H9 (cell line): Measurements from ENCODE around the gene DDX24. TPM values are rescaled to one million over a fixed set of nuclear protein-coding genes. Genes with fewer than 3 reads are reported as not detected.

ENCODE experiments used
- DNase-seq: peaks from one replicate; pipeline ENCODE4 v3.0.0-alpha.2; 2017
- H2AFZ ChIP-seq: one replicate; pipeline ENCODE4 v1.6.1; 2013; ENCODE audit warnings: mild to moderate bottlenecking, low read length, control low read depth, moderate library complexity
- H2AK5ac ChIP-seq: 2 replicates; pipeline ENCODE4 v1.6.1; 2013; ENCODE audit warnings: low read length, control low read depth, mixed read lengths; ENCODE audit not compliant: insufficient read length
- H2BK120ac ChIP-seq: one replicate; pipeline ENCODE4 v1.6.1; 2013; ENCODE audit warnings: low read depth, mild to moderate bottlenecking, low read length, control low read depth, inconsistent platforms; ENCODE audit not compliant: poor library complexity, severe bottlenecking
- H2BK12ac ChIP-seq: 2 replicates; pipeline ENCODE4 v1.6.1; 2013; ENCODE audit warnings: low read length, control low read depth, mixed read lengths, low read depth; ENCODE audit not compliant: insufficient read length
- H2BK15ac ChIP-seq: 2 replicates; pipeline ENCODE4 v1.6.1; 2013; ENCODE audit warnings: low read depth, low read length, control low read depth
- H2BK20ac ChIP-seq: one replicate; pipeline ENCODE4 v1.6.1; 2013; ENCODE audit warnings: low read depth, mild to moderate bottlenecking, low read length, control low read depth, inconsistent platforms; ENCODE audit not compliant: poor library complexity, severe bottlenecking
- H2BK5ac ChIP-seq: 2 replicates; pipeline ENCODE4 v1.6.1; 2013; ENCODE audit warnings: low read length, control low read depth, mixed read lengths; ENCODE audit not compliant: insufficient read length
- H3K14ac ChIP-seq: 2 replicates; pipeline ENCODE4 v1.6.1; 2013; ENCODE audit warnings: low read length, control low read depth; ENCODE audit not compliant: insufficient read depth
- H3K18ac ChIP-seq: 2 replicates; pipeline ENCODE4 v1.6.1; 2013; ENCODE audit warnings: low read depth, mild to moderate bottlenecking, mixed read lengths, low read length, control low read depth; ENCODE audit not compliant: insufficient read length
- H3K23ac ChIP-seq: 2 replicates; pipeline ENCODE4 v1.6.1; 2013; ENCODE audit warnings: low read length, control low read depth, mixed read lengths, low read depth; ENCODE audit not compliant: insufficient read length
- H3K23me2 ChIP-seq: 2 replicates; pipeline ENCODE4 v1.6.1; 2013; ENCODE audit warnings: low read depth, mild to moderate bottlenecking, mixed read lengths, low read length, control low read depth; ENCODE audit not compliant: insufficient read length, poor library complexity, severe bottlenecking
- H3K27ac ChIP-seq: 2 replicates; pipeline ENCODE4 v1.5.1; 2013; ENCODE audit warnings: low read length, control low read depth, mixed read lengths, low read depth; ENCODE audit not compliant: insufficient read length
- H3K27me3 ChIP-seq: 2 replicates; pipeline ENCODE4 v1.6.1; 2013; ENCODE audit warnings: low read length, control low read depth, inconsistent platforms; ENCODE audit not compliant: insufficient read depth
- H3K4ac ChIP-seq: 2 replicates; pipeline ENCODE4 v1.6.1; 2013; ENCODE audit warnings: low read depth, mild to moderate bottlenecking, control low read depth, inconsistent platforms, low read length, moderate library complexity
- H3K4me1 ChIP-seq: 2 replicates; pipeline ENCODE4 v1.6.1; 2013; ENCODE audit warnings: low read length, control low read depth, inconsistent platforms; ENCODE audit not compliant: insufficient read depth
- H3K4me2 ChIP-seq: 2 replicates; pipeline ENCODE4 v1.6.1; 2013; ENCODE audit warnings: low read length, control low read depth, mixed read lengths; ENCODE audit not compliant: insufficient read length, insufficient read depth
- H3K56ac ChIP-seq: 2 replicates; pipeline ENCODE4 v1.6.1; 2013; ENCODE audit warnings: low read depth, mild to moderate bottlenecking, mixed read lengths, low read length, control low read depth; ENCODE audit not compliant: insufficient read length
- H3K79me1 ChIP-seq: 2 replicates; pipeline ENCODE4 v1.6.1; 2013; ENCODE audit warnings: low read depth, mild to moderate bottlenecking, moderate library complexity, low read length, control low read depth, inconsistent platforms; ENCODE audit not compliant: insufficient read depth, poor library complexity, severe bottlenecking
- H3K79me2 ChIP-seq: 2 replicates; pipeline ENCODE4 v1.6.1; 2013; ENCODE audit warnings: low read length, control low read depth, inconsistent platforms; ENCODE audit not compliant: insufficient read depth
- H3K9ac ChIP-seq: 2 replicates; pipeline ENCODE4 v1.6.1; 2013; ENCODE audit warnings: low read length, control low read depth, mixed read lengths; ENCODE audit not compliant: insufficient read length; ENCODE audit errors: extremely low read depth
- H3K9me3 ChIP-seq: one replicate; pipeline ENCODE4 v1.6.1; 2013; ENCODE audit warnings: low read depth, low read length, inconsistent platforms; ENCODE audit not compliant: control insufficient read depth
- H3T11ph ChIP-seq: one replicate; pipeline ENCODE4 v1.6.1; 2013; ENCODE audit warnings: mild to moderate bottlenecking, low read length, control low read depth, inconsistent platforms
- H4K20me1 ChIP-seq: one replicate; pipeline ENCODE4 v1.6.1; 2013; ENCODE audit not compliant: control insufficient read depth, insufficient read length, insufficient read depth
- H4K5ac ChIP-seq: 2 replicates; pipeline ENCODE4 v1.6.1; 2013; ENCODE audit warnings: low read depth, mild to moderate bottlenecking, mixed read lengths, low read length, control low read depth; ENCODE audit not compliant: insufficient read length
- H4K8ac ChIP-seq: replicated peaks from 2 replicates; pipeline ENCODE4 v1.6.1; 2013; ENCODE audit warnings: low read length, control low read depth, mixed read lengths, low read depth; ENCODE audit not compliant: insufficient read length
- H4K91ac ChIP-seq: 2 replicates; pipeline ENCODE4 v1.6.1; 2013; ENCODE audit warnings: low read depth, mild to moderate bottlenecking, moderate library complexity, mixed read lengths, low read length, control low read depth; ENCODE audit not compliant: insufficient read length
- H3K27ac Mint-ChIP-seq, 3 experiments: 2 replicates in 2 of 3; 3 replicates in 1 of 3; pipeline ENCODE4 v1.8.0; 2020 to 2021; ENCODE audit warnings: mixed read lengths in 3 of 3, mild to moderate bottlenecking in 1 of 3, moderate library complexity in 1 of 3
- H3K27me3 Mint-ChIP-seq: 2 replicates; pipeline ENCODE4 v1.8.0; 2021; ENCODE audit warnings: low read depth, mild to moderate bottlenecking, moderate library complexity, mixed read lengths
- H3K36me3 Mint-ChIP-seq, 3 experiments: 2 replicates in 2 of 3; 3 replicates in 1 of 3; pipeline ENCODE4 v1.8.0; 2020 to 2021; ENCODE audit warnings: low read depth in 3 of 3, mixed read lengths in 3 of 3; ENCODE audit not compliant: insufficient read depth in 1 of 3
- H3K4me1 Mint-ChIP-seq, 2 experiments: 2 replicates each; pipeline ENCODE4 v1.8.0; 2020; ENCODE audit warnings: mixed read lengths in 2 of 2
- H3K4me3 Mint-ChIP-seq, 2 experiments: 2 replicates in 1 of 2; 3 replicates in 1 of 2; pipeline ENCODE4 v1.8.0; 2020 to 2021; ENCODE audit warnings: mild to moderate bottlenecking in 2 of 2, mixed read lengths in 2 of 2, moderate library complexity in 1 of 2
- H3K9me3 Mint-ChIP-seq, 2 experiments: 2 replicates in 1 of 2; 3 replicates in 1 of 2; pipeline ENCODE4 v1.8.0; 2020; ENCODE audit warnings: mild to moderate bottlenecking in 2 of 2, mixed read lengths in 2 of 2, moderate library complexity in 1 of 2
- WGBS: extraction: QIAGEN DNeasy Blood & Tissue Kit; methylation state at CpG from one replicate; pipeline ENCODE4 v1.1.7; 2013; ENCODE audit warnings: missing lambda C conversion rate, low lambda C conversion rate, mixed read lengths; ENCODE audit not compliant: insufficient read length; ENCODE audit errors: extremely low coverage; 5-methylcytosine and 5-hydroxymethylcytosine counted together
- total RNA-seq: library from RNA; stranded (reverse); gene quantifications from 2 replicates; pipeline ENCODE4 v1.2.1, GENCODE V29; 2021
- TF ChIP-seq, protein P1 (sequence below): fragments of 200-600 bp; sonication (generic); conservative IDR thresholded peaks from 3 replicates; pipeline ENCODE4 v1.8.0; 2021; ENCODE audit warnings: antibody characterized with exemption, mild to moderate bottlenecking

DDX24 gene
- total RNA-seq, 1 experiment from 2014 or later: 172 TPM

DNA sequence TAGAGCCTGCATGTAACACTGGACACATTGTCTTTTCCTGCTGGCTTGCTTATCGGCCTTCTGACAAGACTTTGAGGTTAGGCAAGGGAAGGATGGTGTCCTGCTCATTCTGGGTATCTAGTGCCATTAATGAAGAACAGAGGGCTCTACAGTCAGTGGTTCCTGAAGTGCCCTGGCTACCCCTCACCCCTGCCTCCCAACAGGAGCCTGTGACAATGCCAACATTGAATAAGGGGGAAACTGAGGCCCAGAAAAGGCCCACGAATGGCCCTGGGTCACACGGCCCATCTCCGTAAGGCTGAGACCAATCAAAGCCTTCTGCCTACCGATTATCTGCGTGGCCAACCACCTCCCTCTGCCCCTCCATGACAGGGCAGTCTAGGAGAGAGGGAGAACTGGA lies 46.3 kb upstream of the DDX24 start:
- peak; percentile 10 for DNase-seq
- Histone ChIP-seq H2BK5ac (no peak overlapping the region), H3K9ac (no peak overlapping the region), H3K23me2 (peaks cover 7% of the 10 kb centered on the region), H2BK20ac (no peak overlapping the region), H3K27ac (no peak overlapping the region), H3K27me3 (no peaks in the 10 kb centered on the region), H4K91ac (no peak overlapping the region), H2AFZ (no peak overlapping the region), H2BK12ac (no peak overlapping the region), H3K79me2 (no peaks in the 10 kb centered on the region), H2BK120ac (no peak overlapping the region), H3K56ac (no peak overlapping the region), H2AK5ac (no peak overlapping the region), H3K18ac (no peak overlapping the region), H4K5ac (no peak overlapping the region), H3K4me1 (no peaks in the 10 kb centered on the region; the same call in 1 of the 2 replicates), H2BK15ac (no peak overlapping the region), H3K9me3 (no peaks in the 10 kb centered on the region), H3K14ac (no peak overlapping the region), H3K23ac (no peak overlapping the region), H3K79me1 (no peaks in the 10 kb centered on the region), H4K8ac (no peak overlapping the region), H3K4me2 (no peak overlapping the region), H4K20me1 (no peaks in the 10 kb centered on the region), H3K4ac (no peak overlapping the region), H3T11ph (no peak overlapping the region)
- Mint-ChIP-seq H3K27ac (no peak overlapping the region), H3K27me3 (peaks cover 3% of the 10 kb centered on the region), H3K4me1 (peaks cover 16% of the 10 kb centered on the region in 2 experiments), H3K9me3 (no peaks in the 10 kb centered on the region), H3K4me3 (no peak overlapping the region), H3K36me3 (no peaks in the 10 kb centered on the region)
- TF ChIP-seq, protein P1, sequence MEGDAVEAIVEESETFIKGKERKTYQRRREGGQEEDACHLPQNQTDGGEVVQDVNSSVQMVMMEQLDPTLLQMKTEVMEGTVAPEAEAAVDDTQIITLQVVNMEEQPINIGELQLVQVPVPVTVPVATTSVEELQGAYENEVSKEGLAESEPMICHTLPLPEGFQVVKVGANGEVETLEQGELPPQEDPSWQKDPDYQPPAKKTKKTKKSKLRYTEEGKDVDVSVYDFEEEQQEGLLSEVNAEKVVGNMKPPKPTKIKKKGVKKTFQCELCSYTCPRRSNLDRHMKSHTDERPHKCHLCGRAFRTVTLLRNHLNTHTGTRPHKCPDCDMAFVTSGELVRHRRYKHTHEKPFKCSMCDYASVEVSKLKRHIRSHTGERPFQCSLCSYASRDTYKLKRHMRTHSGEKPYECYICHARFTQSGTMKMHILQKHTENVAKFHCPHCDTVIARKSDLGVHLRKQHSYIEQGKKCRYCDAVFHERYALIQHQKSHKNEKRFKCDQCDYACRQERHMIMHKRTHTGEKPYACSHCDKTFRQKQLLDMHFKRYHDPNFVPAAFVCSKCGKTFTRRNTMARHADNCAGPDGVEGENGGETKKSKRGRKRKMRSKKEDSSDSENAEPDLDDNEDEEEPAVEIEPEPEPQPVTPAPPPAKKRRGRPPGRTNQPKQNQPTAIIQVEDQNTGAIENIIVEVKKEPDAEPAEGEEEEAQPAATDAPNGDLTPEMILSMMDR: no peak
- no CpG with 5 or more reads among the region's 6 CpGs for WGBS
